Activated CD4-positive, alpha-beta T cell treated with anti-CD3 and anti-CD28 coated beads for 24 hours (primary cell): Measurements from ENCODE around the gene FHOD3.
"Not testable (repeated sequence)": the region's sequence is repeated elsewhere in the genome, so short reads cannot be mapped to it uniquely, and the experiment has no call there.

ENCODE experiments used
- DNase-seq, 2 donors: peaks; one replicate each; pipeline ENCODE4 v3.0.0-alpha.2; 2020; ENCODE audit warnings: low read depth in 2 of 2

FHOD3 gene

GRCh38 chr18:36449451-36449850 is 151.9 kb downstream of the FHOD3 start:
- no peak for DNase-seq

GRCh38 chr18:36450264-36450663 is 152.8 kb downstream of the FHOD3 start:
- no peak for DNase-seq

- no peak for DNase-seq
Measured at GRCh38 chr18:36451454-36452251, 154.1 kb downstream of the FHOD3 start.

- DNase-seq, result no peak
Measured at GRCh38 chr18:36454245-36454644, 156.7 kb downstream of the FHOD3 start.

GRCh38 chr18:36454848-36455458 is 157.4 kb downstream of the FHOD3 start:
- DNase-seq, result no peak

GRCh38 chr18:36455931-36456330 is 158.4 kb downstream of the FHOD3 start:
- no peak for DNase-seq

- no peak for DNase-seq
Measured at GRCh38 chr18:36456622-36457021, 159.1 kb downstream of the FHOD3 start.

GRCh38 chr18:36457683-36458082 is 160.2 kb downstream of the FHOD3 start:
- no peak for DNase-seq

- no peak for DNase-seq
Measured at GRCh38 chr18:36458306-36458705, 160.8 kb downstream of the FHOD3 start.

GRCh38 chr18:36459203-36459602 is 161.7 kb downstream of the FHOD3 start:
- no peak for DNase-seq

- DNase-seq, result no peak
Measured at GRCh38 chr18:36459786-36460185, 162.3 kb downstream of the FHOD3 start.

GRCh38 chr18:36460324-36460850 is 162.9 kb downstream of the FHOD3 start:
- DNase-seq, result no peak

- DNase-seq, result no peak
Measured at GRCh38 chr18:36460854-36461253, 163.3 kb downstream of the FHOD3 start.

GRCh38 chr18:36461551-36461987 is 164.1 kb downstream of the FHOD3 start:
- no peak for DNase-seq

GRCh38 chr18:36463516-36463915 is 166.0 kb downstream of the FHOD3 start:
- DNase-seq, result not testable (repeated sequence)

GRCh38 chr18:36464126-36464651 is 166.7 kb downstream of the FHOD3 start:
- DNase-seq, result no peak

- no peak for DNase-seq
Measured at GRCh38 chr18:36465276-36465675, 167.8 kb downstream of the FHOD3 start.

GRCh38 chr18:36465970-36466369 is 168.5 kb downstream of the FHOD3 start:
- DNase-seq, result no peak

- no peak for DNase-seq
Measured at GRCh38 chr18:36467614-36468013, 170.1 kb downstream of the FHOD3 start.

- no peak for DNase-seq
Measured at GRCh38 chr18:36468161-36468560, 170.6 kb downstream of the FHOD3 start.

GRCh38 chr18:36469461-36469860 is 171.9 kb downstream of the FHOD3 start:
- no peak for DNase-seq

- no peak for DNase-seq
Measured at GRCh38 chr18:36470896-36471295, 173.4 kb downstream of the FHOD3 start.

- no peak for DNase-seq
Measured at GRCh38 chr18:36471393-36471792, 173.9 kb downstream of the FHOD3 start.
